GM20000 (cell line): ENCODE data around the gene FSTL4.

Source experiments
- DNase-seq: peaks from one replicate; pipeline ENCODE4 v3.0.0; 2012; ENCODE audit warnings: low spot score
- CTCF ChIP-seq: IDR thresholded peaks from 2 replicates; pipeline ENCODE4 v1.5.1; 2012; ENCODE audit warnings: mild to moderate bottlenecking, control low read depth; ENCODE audit errors: extremely low read depth, missing control alignments

Gene FSTL4

GRCh38 chr5:133519191-133519590 lies 93.2 kb downstream of the FSTL4 start:
- no peak for TF ChIP-seq CTCF
- no peak for DNase-seq

- no peak for TF ChIP-seq CTCF
- DNase-seq, result no peak
Observed at GRCh38 chr5:133514456-133514855, 97.9 kb downstream of the FSTL4 start.

GRCh38 chr5:133512896-133513295 lies 99.4 kb downstream of the FSTL4 start:
- TF ChIP-seq CTCF, result no peak
- DNase-seq, result no peak

- no peak for DNase-seq
- TF ChIP-seq CTCF, result no peak
Observed at GRCh38 chr5:133511653-133512235, 100.6 kb downstream of the FSTL4 start.

- DNase-seq, result no peak
- no peak for TF ChIP-seq CTCF
Observed at GRCh38 chr5:133510634-133511262, 101.6 kb downstream of the FSTL4 start.

- DNase-seq, result no peak
- TF ChIP-seq CTCF, result no peak
Observed at GRCh38 chr5:133509742-133510079, 102.6 kb downstream of the FSTL4 start.

- DNase-seq, result no peak
- no peak for TF ChIP-seq CTCF
Observed at GRCh38 chr5:133508845-133509741, 103.2 kb downstream of the FSTL4 start.
